ENCODE measurements around the gene FEM1C.
"Not testable (repeated sequence)": the region's sequence is repeated elsewhere in the genome, so short reads cannot be mapped to it uniquely, and the experiment has no call there.

The FEM1C gene

GRCh38 chr5:115486728-115487127, 57.8 kb downstream of the FEM1C start:
- H3K9me3 ChIP-seq (ENCODE audit: control insufficient read depth in 2 of 2, low read length in 2 of 2) = no peaks in the 10 kb centered on the region
- H3K27ac ChIP-seq (ENCODE audit: low read depth in 2 of 2, low read length in 2 of 2) = no peak overlapping the region
- no peaks in the 10 kb centered on the region for H3K36me3 ChIP-seq (ENCODE audit: control insufficient read depth in 2 of 2, insufficient read depth in 2 of 2, low read length in 2 of 2)
- no peak overlapping the region for H3K4me3 ChIP-seq (ENCODE audit: low read length in 2 of 2)
- no peak overlapping the region for H3K9ac ChIP-seq (ENCODE audit: low read depth in 1 of 2, low read length in 2 of 2)
- no peaks in the 10 kb centered on the region for H3K27me3 ChIP-seq (ENCODE audit: control insufficient read depth in 2 of 2, insufficient read depth in 2 of 2, low read length in 2 of 2)
- no peaks in the 10 kb centered on the region for H3K4me1 ChIP-seq (ENCODE audit: control insufficient read depth in 2 of 2, insufficient read depth in 2 of 2, low read length in 2 of 2)

GRCh38 chr5:115484368-115484767, 60.2 kb downstream of the FEM1C start:
- H3K27ac ChIP-seq (ENCODE audit: low read depth in 2 of 2, low read length in 2 of 2) = no peak overlapping the region
- no peaks in the 10 kb centered on the region for H3K36me3 ChIP-seq (ENCODE audit: control insufficient read depth in 2 of 2, insufficient read depth in 2 of 2, low read length in 2 of 2)
- H3K4me1 ChIP-seq (ENCODE audit: control insufficient read depth in 2 of 2, insufficient read depth in 2 of 2, low read length in 2 of 2) = no peaks in the 10 kb centered on the region
- H3K27me3 ChIP-seq (ENCODE audit: control insufficient read depth in 2 of 2, insufficient read depth in 2 of 2, low read length in 2 of 2) = no peaks in the 10 kb centered on the region
- H3K4me3 ChIP-seq (ENCODE audit: low read length in 2 of 2) = no peak overlapping the region
- no peaks in the 10 kb centered on the region for H3K9me3 ChIP-seq (ENCODE audit: control insufficient read depth in 2 of 2, low read length in 2 of 2)
- H3K9ac ChIP-seq (ENCODE audit: low read depth in 1 of 2, low read length in 2 of 2) = no peak overlapping the region

GRCh38 chr5:115480900-115481299, 63.7 kb downstream of the FEM1C start:
- no peaks in the 10 kb centered on the region for H3K36me3 ChIP-seq (ENCODE audit: control insufficient read depth in 2 of 2, insufficient read depth in 2 of 2, low read length in 2 of 2)
- no peaks in the 10 kb centered on the region for H3K4me1 ChIP-seq (ENCODE audit: control insufficient read depth in 2 of 2, insufficient read depth in 2 of 2, low read length in 2 of 2)
- H3K27ac ChIP-seq (ENCODE audit: low read depth in 2 of 2, low read length in 2 of 2) = no peak overlapping the region
- no peaks in the 10 kb centered on the region for H3K27me3 ChIP-seq (ENCODE audit: control insufficient read depth in 2 of 2, insufficient read depth in 2 of 2, low read length in 2 of 2)
- H3K4me3 ChIP-seq (ENCODE audit: low read length in 2 of 2) = no peak overlapping the region
- no peak overlapping the region for H3K9ac ChIP-seq (ENCODE audit: low read depth in 1 of 2, low read length in 2 of 2)
- no peaks in the 10 kb centered on the region for H3K9me3 ChIP-seq (ENCODE audit: control insufficient read depth in 2 of 2, low read length in 2 of 2)

GRCh38 chr5:115480271-115480670, 64.3 kb downstream of the FEM1C start:
- Histone ChIP-seq H3K27me3 (ENCODE audit: control insufficient read depth in 2 of 2, insufficient read depth in 2 of 2, low read length in 2 of 2) (peaks cover 0 to 3% of the 10 kb centered on the region in 2 donors), H3K27ac (ENCODE audit: low read depth in 2 of 2, low read length in 2 of 2) (no peak overlapping the region), H3K9me3 (ENCODE audit: control insufficient read depth in 2 of 2, low read length in 2 of 2) (no peaks in the 10 kb centered on the region), H3K9ac (ENCODE audit: low read depth in 1 of 2, low read length in 2 of 2) (no peak overlapping the region), H3K36me3 (ENCODE audit: control insufficient read depth in 2 of 2, insufficient read depth in 2 of 2, low read length in 2 of 2) (no peaks in the 10 kb centered on the region), H3K4me1 (ENCODE audit: control insufficient read depth in 2 of 2, insufficient read depth in 2 of 2, low read length in 2 of 2) (no peaks in the 10 kb centered on the region), H3K4me3 (ENCODE audit: low read length in 2 of 2) (no peak overlapping the region)

- not testable (repeated sequence) for H3K27me3 ChIP-seq (ENCODE audit: control insufficient read depth in 2 of 2, insufficient read depth in 2 of 2, low read length in 2 of 2); H3K4me3 ChIP-seq (ENCODE audit: low read length in 2 of 2); H3K4me1 ChIP-seq (ENCODE audit: control insufficient read depth in 2 of 2, insufficient read depth in 2 of 2, low read length in 2 of 2); H3K36me3 ChIP-seq (ENCODE audit: control insufficient read depth in 2 of 2, insufficient read depth in 2 of 2, low read length in 2 of 2); H3K9ac ChIP-seq (ENCODE audit: low read depth in 1 of 2, low read length in 2 of 2); H3K9me3 ChIP-seq (ENCODE audit: control insufficient read depth in 2 of 2, low read length in 2 of 2); H3K27ac ChIP-seq (ENCODE audit: low read depth in 2 of 2, low read length in 2 of 2)
These were observed 65.3 kb downstream of the FEM1C start for GRCh38 chr5:115479166-115479873.

GRCh38 chr5:115478281-115478680, 66.3 kb downstream of the FEM1C start:
- Histone ChIP-seq H3K27me3 (ENCODE audit: control insufficient read depth in 2 of 2, insufficient read depth in 2 of 2, low read length in 2 of 2) (peaks cover 0 to 3% of the 10 kb centered on the region in 2 donors), H3K36me3 (ENCODE audit: control insufficient read depth in 2 of 2, insufficient read depth in 2 of 2, low read length in 2 of 2) (no peaks in the 10 kb centered on the region), H3K4me1 (ENCODE audit: control insufficient read depth in 2 of 2, insufficient read depth in 2 of 2, low read length in 2 of 2) (no peaks in the 10 kb centered on the region), H3K9ac (ENCODE audit: low read depth in 1 of 2, low read length in 2 of 2) (no peak overlapping the region), H3K4me3 (ENCODE audit: low read length in 2 of 2) (no peak overlapping the region), H3K27ac (ENCODE audit: low read depth in 2 of 2, low read length in 2 of 2) (no peak overlapping the region), H3K9me3 (ENCODE audit: control insufficient read depth in 2 of 2, low read length in 2 of 2) (no peaks in the 10 kb centered on the region)

GRCh38 chr5:115477581-115477980, 67.0 kb downstream of the FEM1C start:
- Histone ChIP-seq H3K4me1 (ENCODE audit: control insufficient read depth in 2 of 2, insufficient read depth in 2 of 2, low read length in 2 of 2) (no peaks in the 10 kb centered on the region), H3K27ac (ENCODE audit: low read depth in 2 of 2, low read length in 2 of 2) (no peak overlapping the region), H3K36me3 (ENCODE audit: control insufficient read depth in 2 of 2, insufficient read depth in 2 of 2, low read length in 2 of 2) (no peaks in the 10 kb centered on the region), H3K27me3 (ENCODE audit: control insufficient read depth in 2 of 2, insufficient read depth in 2 of 2, low read length in 2 of 2) (peaks cover 0 to 3% of the 10 kb centered on the region in 2 donors), H3K9me3 (ENCODE audit: control insufficient read depth in 2 of 2, low read length in 2 of 2) (no peaks in the 10 kb centered on the region), H3K4me3 (ENCODE audit: low read length in 2 of 2) (no peak overlapping the region), H3K9ac (ENCODE audit: low read depth in 1 of 2, low read length in 2 of 2) (no peak overlapping the region)

- H3K36me3 ChIP-seq (ENCODE audit: control insufficient read depth in 2 of 2, insufficient read depth in 2 of 2, low read length in 2 of 2) = no peaks in the 10 kb centered on the region
- H3K4me3 ChIP-seq (ENCODE audit: low read length in 2 of 2) = no peak overlapping the region
- no peak overlapping the region for H3K27ac ChIP-seq (ENCODE audit: low read depth in 2 of 2, low read length in 2 of 2)
- no peaks in the 10 kb centered on the region for H3K9me3 ChIP-seq (ENCODE audit: control insufficient read depth in 2 of 2, low read length in 2 of 2)
- no peak overlapping the region for H3K9ac ChIP-seq (ENCODE audit: low read depth in 1 of 2, low read length in 2 of 2)
- H3K4me1 ChIP-seq (ENCODE audit: control insufficient read depth in 2 of 2, insufficient read depth in 2 of 2, low read length in 2 of 2) = no peaks in the 10 kb centered on the region
- peaks cover 0 to 3% of the 10 kb centered on the region in 2 donors for H3K27me3 ChIP-seq (ENCODE audit: control insufficient read depth in 2 of 2, insufficient read depth in 2 of 2, low read length in 2 of 2)
These were observed 68.8 kb downstream of the FEM1C start for GRCh38 chr5:115475788-115476187.

GRCh38 chr5:115472271-115473025, 72.1 kb downstream of the FEM1C start:
- Histone ChIP-seq H3K36me3 (ENCODE audit: control insufficient read depth in 2 of 2, insufficient read depth in 2 of 2, low read length in 2 of 2) (no peaks in the 10 kb centered on the region), H3K4me3 (ENCODE audit: low read length in 2 of 2) (no peak overlapping the region), H3K9me3 (ENCODE audit: control insufficient read depth in 2 of 2, low read length in 2 of 2) (no peaks in the 10 kb centered on the region), H3K9ac (ENCODE audit: low read depth in 1 of 2, low read length in 2 of 2) (no peak overlapping the region), H3K27ac (ENCODE audit: low read depth in 2 of 2, low read length in 2 of 2) (no peak overlapping the region), H3K4me1 (ENCODE audit: control insufficient read depth in 2 of 2, insufficient read depth in 2 of 2, low read length in 2 of 2) (no peaks in the 10 kb centered on the region), H3K27me3 (ENCODE audit: control insufficient read depth in 2 of 2, insufficient read depth in 2 of 2, low read length in 2 of 2) (peaks cover 0 to 3% of the 10 kb centered on the region in 2 donors)

GRCh38 chr5:115471345-115472063, 73.1 kb downstream of the FEM1C start:
- no peaks in the 10 kb centered on the region for H3K4me1 ChIP-seq (ENCODE audit: control insufficient read depth in 2 of 2, insufficient read depth in 2 of 2, low read length in 2 of 2)
- no peaks in the 10 kb centered on the region for H3K9me3 ChIP-seq (ENCODE audit: control insufficient read depth in 2 of 2, low read length in 2 of 2)
- H3K27me3 ChIP-seq (ENCODE audit: control insufficient read depth in 2 of 2, insufficient read depth in 2 of 2, low read length in 2 of 2) = peaks cover 0 to 3% of the 10 kb centered on the region in 2 donors
- no peak overlapping the region for H3K4me3 ChIP-seq (ENCODE audit: low read length in 2 of 2)
- no peak overlapping the region for H3K9ac ChIP-seq (ENCODE audit: low read depth in 1 of 2, low read length in 2 of 2)
- H3K36me3 ChIP-seq (ENCODE audit: control insufficient read depth in 2 of 2, insufficient read depth in 2 of 2, low read length in 2 of 2) = no peaks in the 10 kb centered on the region
- H3K27ac ChIP-seq (ENCODE audit: low read depth in 2 of 2, low read length in 2 of 2) = no peak overlapping the region

Measured in mucosa of rectum (tissue), 2 donors.